NAMALWA (cell line): Measurements from ENCODE around the gene KCTD7.
"Not testable (repeated sequence)": the region's sequence is repeated elsewhere in the genome, so short reads cannot be mapped to it uniquely, and the experiment has no call there.

Source experiments
- DNase-seq: peaks from one replicate; pipeline ENCODE4 v3.0.0-alpha.2; 2015; ENCODE audit warnings: low spot score

The KCTD7 gene

DNA sequence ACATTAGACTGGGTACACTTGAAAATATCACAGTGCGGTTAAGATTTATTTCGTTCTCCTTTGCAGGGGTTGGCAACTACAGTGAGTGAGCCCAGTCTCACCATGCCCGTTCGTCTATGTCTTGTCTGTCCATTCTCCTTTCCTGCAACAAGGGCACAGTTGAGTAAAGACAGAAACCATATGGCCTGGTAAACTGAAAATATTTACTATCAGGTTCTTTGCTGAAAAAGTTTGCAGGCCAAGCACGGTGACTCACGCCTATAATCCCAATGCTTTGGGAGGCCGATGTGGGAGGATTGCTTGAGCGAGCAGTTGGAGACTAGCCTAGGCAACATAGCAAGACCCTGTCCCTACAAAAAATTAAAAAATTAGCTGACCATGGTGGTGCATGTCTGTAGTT lies 11.4 kb upstream of the KCTD7 start:
- no peak for DNase-seq

GRCh38 chr7:66619341-66619948 lies 9.2 kb upstream of the KCTD7 start:
- not testable (repeated sequence) for DNase-seq

DNA sequence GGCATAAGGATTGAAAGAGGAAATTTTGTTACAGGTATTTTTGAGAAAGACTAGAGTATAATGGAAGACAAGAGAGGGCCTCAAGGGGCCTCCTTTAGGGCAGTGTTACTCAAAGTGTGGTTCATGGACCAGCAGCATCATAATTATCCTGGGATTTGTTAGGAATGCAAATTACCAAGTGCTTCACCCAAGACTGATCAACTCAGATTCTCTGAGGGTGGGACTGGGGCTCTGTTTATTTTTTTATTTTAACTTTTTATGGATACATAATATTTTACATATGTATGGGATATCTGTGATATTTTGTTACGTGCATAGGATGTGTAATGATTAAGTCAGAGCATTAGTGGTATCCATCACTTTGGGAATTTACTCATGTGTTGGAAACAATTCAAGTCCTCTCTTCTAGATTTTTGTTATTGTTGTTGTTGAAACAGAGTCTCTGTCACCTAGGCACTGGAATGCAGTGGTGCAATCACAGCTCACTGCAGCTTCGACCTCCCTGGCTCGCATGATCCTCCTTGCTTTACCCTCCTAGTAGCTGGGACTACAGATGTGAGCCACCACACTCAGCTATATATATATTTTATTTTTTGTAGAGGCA lies 2.2 kb upstream of the KCTD7 start:
- no peak for DNase-seq

- DNase-seq: peak; percentile 61
Measured at GRCh38 chr7:66627151-66627681, 1.5 kb upstream of the KCTD7 start.

DNA sequence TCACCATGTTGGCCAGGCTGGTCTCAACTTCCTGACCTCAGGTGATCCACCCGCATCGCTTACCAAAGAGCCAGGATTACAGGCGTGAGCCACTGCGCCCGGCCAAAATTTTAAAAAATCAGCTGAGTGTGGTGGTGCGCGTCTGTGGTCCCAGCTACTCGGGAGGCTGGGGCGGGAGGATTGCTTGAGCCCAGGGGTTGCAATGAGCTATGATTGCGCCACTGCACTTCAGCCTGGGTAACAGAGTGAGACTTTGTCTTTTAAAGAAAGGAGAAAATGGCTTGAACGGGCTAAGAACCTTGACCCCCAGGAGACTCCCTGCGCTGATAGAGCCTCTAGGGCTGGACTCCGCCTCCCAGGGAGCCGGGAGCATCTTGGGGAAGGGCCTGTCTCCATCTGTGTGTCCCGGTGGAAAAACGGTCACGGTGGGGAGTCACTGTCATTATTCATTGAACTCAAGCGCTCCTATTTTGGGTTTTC lies 760 bp upstream of the KCTD7 start:
- no peak for DNase-seq

- peak; percentile 36 for DNase-seq
Measured at GRCh38 chr7:66629222-66630062, 761 bp downstream of the KCTD7 start.

GRCh38 chr7:66630531-66630930 lies 1.9 kb downstream of the KCTD7 start:
- no peak for DNase-seq

DNA sequence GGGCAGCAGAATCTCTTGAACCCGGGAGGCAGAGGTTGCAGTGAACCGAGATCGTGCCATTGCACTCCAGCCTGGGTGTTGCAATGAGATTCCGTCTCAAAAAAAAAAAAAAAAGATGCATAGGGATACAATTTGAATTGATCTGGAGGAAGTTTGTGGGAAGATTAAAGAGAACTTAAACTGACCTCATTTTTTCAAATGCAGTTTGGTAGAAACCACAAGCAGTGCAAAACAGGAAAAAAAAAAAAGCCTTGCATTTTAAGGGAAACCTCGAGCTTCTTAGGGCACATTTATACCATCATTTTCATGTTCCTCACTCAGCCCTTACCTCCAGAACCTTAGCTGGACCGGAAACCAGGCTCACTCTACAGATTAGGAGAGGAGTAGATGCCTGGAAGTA lies 2.8 kb downstream of the KCTD7 start:
- peak; percentile 34 for DNase-seq

- peak; percentile 66 for DNase-seq
Measured at GRCh38 chr7:66634816-66635215, 6.1 kb downstream of the KCTD7 start.

DNA sequence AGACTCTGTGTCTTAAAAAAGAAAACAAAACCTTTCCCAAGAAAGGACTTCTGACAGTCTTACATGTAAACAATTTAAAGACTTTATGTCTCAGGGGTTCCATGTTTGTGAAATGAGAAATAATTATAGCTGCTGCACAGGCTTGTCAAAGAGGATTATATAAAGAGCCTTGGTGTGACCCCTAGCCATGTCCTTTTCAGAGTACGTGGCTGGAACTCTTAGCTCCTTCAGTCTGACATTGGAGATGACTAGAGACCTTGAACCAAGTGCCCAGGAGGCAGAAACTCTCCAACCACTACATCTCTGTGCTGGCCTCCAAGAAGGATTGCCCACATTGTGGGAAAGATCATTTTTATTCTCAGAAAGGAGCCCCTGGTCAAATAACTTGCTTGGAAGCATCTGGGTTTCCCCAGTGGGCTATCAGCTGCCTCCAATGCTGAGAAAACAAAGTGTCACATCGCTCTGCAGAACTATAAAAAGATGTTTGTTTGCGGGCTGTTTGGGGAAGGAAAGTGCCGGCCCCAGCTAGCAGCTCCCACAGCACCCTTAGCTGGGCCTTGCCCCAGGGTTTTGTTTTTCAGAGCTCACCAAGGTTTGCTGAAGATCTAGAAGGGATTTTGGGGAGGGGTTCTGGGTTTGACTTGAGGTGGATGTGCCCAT lies 6.8 kb downstream of the KCTD7 start:
- not testable (repeated sequence) for DNase-seq

- not testable (repeated sequence) for DNase-seq
Measured at GRCh38 chr7:66635982-66636546, 7.4 kb downstream of the KCTD7 start.

GRCh38 chr7:66638309-66639099 lies 9.8 kb downstream of the KCTD7 start:
- no peak for DNase-seq

DNA sequence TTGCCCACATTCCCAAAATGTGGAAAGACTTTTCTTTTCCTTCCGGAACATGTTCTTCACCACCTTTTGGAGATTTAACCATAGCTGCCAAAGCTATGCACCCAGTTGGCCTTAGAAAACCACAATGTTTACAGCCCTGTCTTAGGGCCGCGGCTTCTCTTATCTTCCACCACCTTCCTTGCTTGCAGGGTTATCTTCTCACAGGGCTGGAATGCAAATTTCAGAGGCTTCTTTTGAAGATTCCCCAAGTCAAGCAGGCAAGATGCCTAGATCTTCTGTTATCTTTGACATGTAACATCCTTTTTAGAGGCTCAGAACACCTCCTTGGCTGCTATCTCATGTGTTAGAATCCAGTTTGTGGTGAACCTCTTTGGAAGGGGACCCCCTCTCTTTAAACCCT lies 11.1 kb downstream of the KCTD7 start:
- DNase-seq: no peak

- DNase-seq: no peak
Measured at GRCh38 chr7:66640802-66641525, 12.3 kb downstream of the KCTD7 start.

- DNase-seq: no peak
Measured at GRCh38 chr7:66641526-66641871, 12.8 kb downstream of the KCTD7 start.

DNA sequence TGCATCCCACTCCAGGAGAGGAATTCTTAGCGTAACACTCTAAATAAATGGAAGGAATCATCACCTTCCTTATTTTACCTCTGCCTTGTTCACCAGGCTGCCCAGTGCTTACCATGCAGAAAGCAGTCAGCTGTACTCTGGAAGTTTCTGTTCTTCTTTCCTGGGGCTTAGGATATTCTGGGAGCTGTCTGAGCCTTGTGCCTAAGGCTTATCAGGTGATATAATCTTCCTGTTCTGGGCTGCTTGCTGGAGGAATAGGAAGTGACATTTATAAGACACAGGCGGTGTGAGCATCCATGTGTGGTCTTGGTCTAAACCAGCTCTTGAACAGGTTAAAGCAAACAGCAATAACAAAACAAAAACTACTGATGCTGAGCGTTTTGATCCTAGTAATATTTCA lies 13.5 kb downstream of the KCTD7 start:
- DNase-seq: no peak

GRCh38 chr7:66642932-66643331 lies 14.3 kb downstream of the KCTD7 start:
- DNase-seq: no peak

DNA sequence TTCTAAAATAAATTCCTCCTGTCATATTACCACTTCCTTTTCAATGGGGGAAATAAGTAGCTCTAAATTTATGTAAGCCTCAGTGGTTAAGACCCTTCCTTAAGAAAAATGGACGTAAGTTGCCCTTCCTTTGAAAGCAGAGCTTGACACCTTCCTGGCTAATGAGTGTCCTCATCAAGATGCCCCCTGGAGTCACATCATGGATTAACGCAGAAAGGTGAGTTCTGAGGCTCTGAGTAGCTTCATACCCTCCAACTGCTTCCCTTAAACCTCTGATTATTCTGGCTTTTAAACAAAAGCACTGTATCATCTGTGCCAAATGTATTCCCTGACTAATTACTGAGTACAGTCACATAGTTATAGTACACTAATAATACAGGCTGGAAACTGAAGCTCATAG lies 14.7 kb downstream of the KCTD7 start:
- DNase-seq: peak; percentile 24

DNA sequence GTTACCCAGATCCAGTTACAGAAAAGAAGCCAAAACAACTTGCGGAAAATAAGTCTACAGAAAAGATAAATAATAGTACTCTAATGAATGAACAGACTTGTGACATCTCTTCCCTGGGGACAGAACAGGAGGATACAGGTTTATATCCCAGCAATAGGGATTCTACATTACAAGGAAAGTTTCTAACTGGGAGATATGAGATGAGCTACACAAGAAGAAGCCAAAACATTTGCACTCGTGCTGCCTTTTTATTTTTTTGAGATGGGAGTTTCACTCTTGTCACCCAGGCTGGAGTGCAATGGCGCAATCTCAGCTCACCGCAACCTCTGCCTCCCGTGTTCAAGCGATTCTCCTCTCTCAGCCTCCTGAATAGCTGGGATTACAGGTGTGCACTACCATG lies 22.3 kb downstream of the KCTD7 start:
- not testable (repeated sequence) for DNase-seq

GRCh38 chr7:66653719-66654274 lies 25.1 kb downstream of the KCTD7 start:
- not testable (repeated sequence) for DNase-seq
